ENCODE measurements around the gene ZNF618. TPM values are rescaled to one million over a fixed set of nuclear protein-coding genes. Genes with fewer than 3 reads are reported as not detected.

The ZNF618 gene
- total RNA-seq, 1 donor from 2014 or later = 51.5 TPM

DNA sequence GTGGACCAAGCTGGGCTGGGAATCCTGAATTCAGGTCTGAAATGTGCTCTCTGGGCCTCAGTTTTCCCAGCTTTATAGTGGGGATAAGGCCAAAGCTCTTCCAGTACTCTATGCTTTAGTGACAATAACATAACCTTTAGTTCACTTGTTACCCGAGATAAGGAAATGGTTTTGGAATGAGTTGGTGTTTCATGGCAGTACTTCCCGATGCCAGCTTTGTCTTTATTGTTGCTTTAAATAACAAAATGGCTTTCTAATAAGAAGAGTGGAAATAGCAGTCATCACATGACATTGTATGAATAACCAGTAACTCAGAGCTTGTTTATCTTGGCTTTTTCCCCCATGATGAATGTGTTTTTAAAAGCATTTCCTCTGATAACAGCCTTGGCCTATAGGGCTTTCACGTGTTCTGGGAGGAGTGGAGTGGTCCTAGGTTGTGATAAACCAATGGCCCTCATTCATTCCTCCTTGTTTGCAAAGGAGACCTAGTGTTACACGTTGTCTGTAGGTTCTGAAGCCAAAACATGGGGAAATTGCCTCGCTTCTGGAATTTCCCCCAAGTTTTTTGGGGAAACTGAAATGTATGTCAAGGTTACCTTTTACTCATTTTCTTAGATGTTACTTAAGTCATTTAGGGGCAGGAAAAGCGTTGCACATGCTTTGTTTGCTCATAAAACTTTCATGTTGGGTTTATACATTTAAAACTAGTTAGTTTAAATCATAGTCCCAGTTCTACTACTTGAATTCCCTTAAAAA, 53.7 kb downstream of the ZNF618 start:
- peaks cover 21% of the 10 kb centered on the region for H3K9me3 Mint-ChIP-seq
- H3K27me3 Mint-ChIP-seq = no peaks in the 10 kb centered on the region
- H3K27ac Mint-ChIP-seq = no peak overlapping the region
- peaks cover 4% of the 10 kb centered on the region for H3K4me1 Mint-ChIP-seq (ENCODE audit: unreplicated experiment)
- no peak overlapping the region for H3K4me3 Mint-ChIP-seq
- no peak for TF ChIP-seq CTCF (conservative IDR thresholded peaks at IDR 0.05)
- no peak for DNase-seq (ENCODE audit: extremely low spot score, unreplicated experiment)
- H3K36me3 Mint-ChIP-seq = peaks cover 34% of the 10 kb centered on the region

DNA sequence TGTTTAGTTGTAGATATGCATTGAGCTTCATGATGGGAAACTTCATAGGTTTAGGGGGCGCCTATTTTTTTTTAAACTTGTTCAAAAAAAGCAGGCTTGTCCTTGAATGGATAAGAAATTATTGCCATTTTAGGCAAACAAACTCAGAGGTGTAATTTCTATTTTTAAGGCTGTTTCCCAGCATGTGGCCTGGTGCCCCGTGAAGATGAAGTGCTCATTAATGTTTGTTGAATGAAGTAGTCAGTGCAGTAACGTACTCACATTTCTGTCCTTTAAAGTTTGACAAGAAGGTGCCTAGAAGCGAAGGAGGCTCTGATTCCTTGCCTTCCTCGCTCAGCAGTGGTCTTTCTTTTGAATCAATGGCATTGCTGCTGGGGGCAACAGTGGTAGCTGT, 54.3 kb downstream of the ZNF618 start:
- peaks cover 4% of the 10 kb centered on the region for H3K4me1 Mint-ChIP-seq (ENCODE audit: unreplicated experiment)
- DNase-seq (ENCODE audit: extremely low spot score, unreplicated experiment) = no peak
- no peak overlapping the region for H3K4me3 Mint-ChIP-seq
- peaks cover 21% of the 10 kb centered on the region for H3K9me3 Mint-ChIP-seq
- H3K27ac Mint-ChIP-seq = no peak overlapping the region
- peaks cover 32% of the 10 kb centered on the region for H3K36me3 Mint-ChIP-seq
- H3K27me3 Mint-ChIP-seq = no peaks in the 10 kb centered on the region
- no peak for TF ChIP-seq CTCF (conservative IDR thresholded peaks at IDR 0.05)

DNA sequence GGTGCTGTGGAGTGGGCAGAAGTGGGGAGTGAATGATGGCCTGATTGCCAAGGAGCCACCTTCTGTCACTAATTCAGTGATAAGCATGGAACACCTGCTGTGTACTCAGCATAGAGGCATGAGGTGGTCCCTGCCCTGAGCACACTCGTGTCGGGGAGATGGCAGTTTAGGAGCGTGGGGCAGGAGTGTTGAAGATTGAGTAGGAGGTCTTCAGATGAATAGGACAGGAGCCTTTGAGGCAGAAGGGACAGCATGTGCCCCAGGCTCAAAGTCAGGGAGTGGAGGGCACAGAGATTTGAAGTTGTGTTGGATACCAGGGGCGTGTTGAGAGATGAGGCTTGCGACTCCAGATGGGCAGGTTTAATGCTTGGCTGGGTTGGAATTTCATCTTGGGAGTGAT, 55.0 kb downstream of the ZNF618 start:
- no peak overlapping the region for H3K27ac Mint-ChIP-seq
- no peak overlapping the region for H3K4me3 Mint-ChIP-seq
- H3K36me3 Mint-ChIP-seq = peaks cover 26% of the 10 kb centered on the region
- H3K27me3 Mint-ChIP-seq = no peaks in the 10 kb centered on the region
- TF ChIP-seq CTCF (conservative IDR thresholded peaks at IDR 0.05) = no peak
- peaks cover 4% of the 10 kb centered on the region for H3K4me1 Mint-ChIP-seq (ENCODE audit: unreplicated experiment)
- DNase-seq (ENCODE audit: extremely low spot score, unreplicated experiment) = no peak
- H3K9me3 Mint-ChIP-seq = peaks cover 16% of the 10 kb centered on the region

DNA sequence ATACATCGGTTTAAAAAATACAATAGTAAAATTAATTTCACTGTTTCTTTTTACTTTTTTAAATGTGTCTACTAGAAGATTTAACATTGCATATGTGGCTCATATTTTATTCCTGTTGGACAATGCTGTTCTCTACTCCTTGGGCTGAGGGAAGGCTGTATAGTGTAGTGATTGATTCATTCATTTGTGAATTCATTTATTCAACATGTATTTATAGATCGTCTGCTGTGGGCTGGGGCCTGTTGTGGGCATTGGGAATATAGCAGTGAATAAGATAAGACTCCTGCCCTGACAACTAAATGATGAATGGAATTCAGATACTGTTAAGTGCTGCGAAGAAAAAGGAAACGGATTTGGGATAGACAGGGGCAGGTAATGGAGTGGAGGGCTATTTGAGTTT, 55.7 kb downstream of the ZNF618 start:
- Mint-ChIP-seq H3K4me1 (ENCODE audit: unreplicated experiment) (peaks cover 5% of the 10 kb centered on the region), H3K27me3 (no peaks in the 10 kb centered on the region), H3K36me3 (peaks cover 21% of the 10 kb centered on the region), H3K27ac (no peak overlapping the region), H3K4me3 (no peak overlapping the region), H3K9me3 (peaks cover 16% of the 10 kb centered on the region)
- DNase-seq (ENCODE audit: extremely low spot score, unreplicated experiment) = no peak
- no peak for TF ChIP-seq CTCF (conservative IDR thresholded peaks at IDR 0.05)

GRCh38 chr9:113932906-113933584, 56.9 kb downstream of the ZNF618 start:
- TF ChIP-seq CTCF (conservative IDR thresholded peaks at IDR 0.05) = no peak
- Mint-ChIP-seq H3K27me3 (no peaks in the 10 kb centered on the region), H3K27ac (no peak overlapping the region), H3K4me1 (ENCODE audit: unreplicated experiment) (peaks cover 15% of the 10 kb centered on the region), H3K4me3 (no peak overlapping the region), H3K36me3 (peaks cover 14% of the 10 kb centered on the region), H3K9me3 (peaks cover 5% of the 10 kb centered on the region)
- DNase-seq (ENCODE audit: extremely low spot score, unreplicated experiment) = no peak

Measured in type B pancreatic cell (in vitro differentiated cells).